A549 (cell line): ENCODE results near the gene COG5. TPM values are rescaled to one million over a fixed set of nuclear protein-coding genes. Genes with fewer than 3 reads are reported as not detected.

Experiments
- ATAC-seq, 2 experiments: fragments of 200-7000 bp in 1 of 2; fragments of >200 bp in 1 of 2; cut with Nextera tagmentation in 1 of 2; cut with Tn5 transposase in 1 of 2; 3 replicates each; pipeline versions ENCODE4 v1.8.0 to v1.9.1; 2018 to 2020; ENCODE audit warnings: mild to moderate bottlenecking in 1 of 2, moderate library complexity in 1 of 2
- CTCF ChIA-PET: fragments of 300-600 bp; sonication (Branson Sonifier 250); formaldehyde crosslinking; extraction: SDS; loops from one replicate; lab custom pipeline; 2021; ENCODE audit warnings: antibody characterized with exemption, inconsistent platforms; lab: Yijun Ruan, JAX
- POLR2A ChIA-PET: fragments of 350-600 bp; formaldehyde crosslinking; extraction: SDS; loops from one replicate; lab custom pipeline; 2021; ENCODE audit warnings: antibody characterized with exemption, inconsistent platforms; lab: Yijun Ruan, JAX
- DNase-seq, 2 experiments: peaks; one replicate each; pipeline versions ENCODE4 v3.0.0 to v3.0.0-alpha.2; 2011 to 2016; ENCODE audit warnings: low read depth in 1 of 2, low spot score in 1 of 2
- FAIRE-seq: peaks from 2 replicates; lab custom pipeline; 2011; peaks lifted over from hg19 to GRCh38; lab: Jason Lieb, UNC
- H3K27ac ChIP-seq, 2 experiments: fragments of >200 bp; sonication (Bioruptor Twin); formaldehyde crosslinking; 3 replicates each; pipeline ENCODE4 v1.5.1; 2016 to 2017
- H3K4me1 ChIP-seq: fragments of >200 bp; sonication (Bioruptor Twin); formaldehyde crosslinking; 3 replicates; pipeline ENCODE4 v1.6.1; 2016
- H3K4me2 ChIP-seq: fragments of >200 bp; sonication (Bioruptor Twin); formaldehyde crosslinking; 3 replicates; pipeline ENCODE4 v1.6.1; 2016
- H3K4me3 ChIP-seq: fragments of >200 bp; sonication (Bioruptor Twin); formaldehyde crosslinking; 3 replicates; pipeline ENCODE4 v1.5.1; 2016
- H3K9me3 ChIP-seq: fragments of >200 bp; sonication (Bioruptor Twin); formaldehyde crosslinking; 3 replicates; pipeline ENCODE4 v1.6.1; 2016
- CBX8 ChIP-seq: fragments of 200-600 bp; sonication (generic); IDR thresholded peaks from 2 replicates; pipeline ENCODE4 v1.6.1; 2016
- CHD2 ChIP-seq: fragments of 150-350 bp; IDR thresholded peaks from 2 replicates; pipeline ENCODE4 v1.6.1; 2014; ENCODE audit warnings: low read length; ENCODE audit not compliant: partially characterized antibody
- CHD4 ChIP-seq: fragments of 200-600 bp; sonication (generic); IDR thresholded peaks from 2 replicates; pipeline ENCODE4 v1.6.1; 2016; ENCODE audit warnings: antibody characterized with exemption, mild to moderate bottlenecking, borderline replicate concordance
- EHF ChIP-seq: fragments of 250-450 bp; sonication (Bioruptor Pico); IDR thresholded peaks from 2 replicates; pipeline ENCODE4 v1.5.0; 2020; ENCODE audit warnings: mild to moderate bottlenecking
- ELK1 ChIP-seq: fragments of 150-350 bp; IDR thresholded peaks from 2 replicates; pipeline ENCODE4 v1.6.1; 2014; ENCODE audit warnings: low read depth, mild to moderate bottlenecking, low read length
- EP300 ChIP-seq, 2 experiments: fragments of >200 bp; sonication (Bioruptor Twin); formaldehyde crosslinking; IDR thresholded peaks; 2 replicates in 1 of 2; 3 replicates in 1 of 2; pipeline ENCODE4 v1.6.1; 2016 to 2017
- ESRRA ChIP-seq: fragments of 150-350 bp; IDR thresholded peaks from 2 replicates; pipeline ENCODE4 v1.6.1; 2014; ENCODE audit warnings: mild to moderate bottlenecking, low read length, borderline replicate concordance
- GATA3 ChIP-seq: IDR thresholded peaks from 2 replicates; pipeline ENCODE4 v1.6.1; 2012; ENCODE audit warnings: borderline replicate concordance
- HMGXB4 ChIP-seq: fragments of 250-450 bp; sonication (Bioruptor Pico); IDR thresholded peaks from 2 replicates; pipeline ENCODE4 v1.5.0; 2021; ENCODE audit warnings: mild to moderate bottlenecking, moderate library complexity, borderline replicate concordance
- HOXA7 ChIP-seq: fragments of 250-450 bp; sonication (Bioruptor Pico); IDR thresholded peaks from 2 replicates; pipeline ENCODE4 v1.5.0; 2020; ENCODE audit warnings: mild to moderate bottlenecking, moderate library complexity
- JUN ChIP-seq, 2 experiments: fragments of >200 bp; sonication (Bioruptor Twin); formaldehyde crosslinking; IDR thresholded peaks; 2 replicates in 1 of 2; 3 replicates in 1 of 2; pipeline ENCODE4 v1.6.1; 2016 to 2017
- KDM1A ChIP-seq: fragments of 200-600 bp; sonication (generic); IDR thresholded peaks from 2 replicates; pipeline ENCODE4 v1.6.1; 2016; ENCODE audit warnings: low read depth, mild to moderate bottlenecking
- KDM5A ChIP-seq: fragments of 200-600 bp; sonication (generic); IDR thresholded peaks from 2 replicates; pipeline ENCODE4 v1.6.1; 2016; ENCODE audit warnings: antibody characterized with exemption, mild to moderate bottlenecking
- NFE2L2 ChIP-seq: fragments of 150-350 bp; conservative IDR thresholded peaks from 2 replicates; pipeline ENCODE4 v1.6.1; 2014; ENCODE audit warnings: low read length
- NPAS2 ChIP-seq: fragments of 250-450 bp; sonication (Bioruptor Pico); IDR thresholded peaks from 2 replicates; pipeline ENCODE4 v1.8.0; 2022; ENCODE audit warnings: mild to moderate bottlenecking, moderate library complexity, borderline replicate concordance
- NR3C1 ChIP-seq: fragments of >200 bp; sonication (Bioruptor Twin); formaldehyde crosslinking; IDR thresholded peaks from 3 replicates; pipeline ENCODE4 v1.6.1; 2017
- PHF8 ChIP-seq: fragments of 200-600 bp; sonication (generic); IDR thresholded peaks from 2 replicates; pipeline ENCODE4 v1.6.1; 2016; ENCODE audit warnings: low read depth, mild to moderate bottlenecking, antibody characterized with exemption, moderate library complexity, borderline replicate concordance
- POLR2AphosphoS2 ChIP-seq: conservative IDR thresholded peaks from 2 replicates; pipeline ENCODE4 v1.6.1; 2012; ENCODE audit warnings: low read length, improper control_type of control experiment, inconsistent platforms
- RFX5 ChIP-seq: fragments of 450-650 bp; IDR thresholded peaks from 2 replicates; pipeline ENCODE4 v1.7.1; 2014; ENCODE audit warnings: antibody characterized with exemption, mild to moderate bottlenecking, moderate library complexity
- SMC3 ChIP-seq: fragments of >200 bp; sonication (Bioruptor Twin); formaldehyde crosslinking; IDR thresholded peaks from 3 replicates; pipeline ENCODE4 v1.6.1; 2018; ENCODE audit warnings: inconsistent platforms
- ZC3H11A ChIP-seq: fragments of 450-650 bp; IDR thresholded peaks from 2 replicates; pipeline ENCODE4 v1.6.1; 2014; ENCODE audit warnings: antibody characterized with exemption, mild to moderate bottlenecking
- ZFP36 ChIP-seq: fragments of 450-650 bp; IDR thresholded peaks from 2 replicates; pipeline ENCODE4 v1.6.1; 2014; ENCODE audit warnings: borderline replicate concordance; ENCODE audit not compliant: partially characterized antibody
- ZNF302 ChIP-seq: fragments of 250-450 bp; sonication (Bioruptor Pico); IDR thresholded peaks from 2 replicates; pipeline ENCODE4 v1.9.0; 2021; ENCODE audit warnings: inconsistent platforms, mild to moderate bottlenecking, moderate library complexity
- WGBS: methylation state at CpG from one replicate; pipeline ENCODE4 v1.1.6; 2017; ENCODE audit errors: missing lambda C conversion rate; 5-methylcytosine and 5-hydroxymethylcytosine counted together
- polyA plus RNA-seq, 4 experiments: library from polyadenylated mRNA; depleted of rRNA in 3 of 4; stranded (reverse); fragments of >200 nt; fragmentation: RNase III in 1 of 4; extraction: RNeasy Plus Mini Kit Qiagen cat#74134 plus additional on column Dnase treatment in 1 of 4; gene quantifications; 2 replicates in 3 of 4; 3 replicates in 1 of 4; pipeline ENCODE4 v1.2.3, GENCODE V29; 2011 to 2017
- TF ChIP-seq, protein P1 (sequence below): fragments of 200-600 bp; sonication (generic); IDR thresholded peaks from 2 replicates; pipeline ENCODE4 v1.6.1; 2016; ENCODE audit warnings: antibody characterized with exemption, mild to moderate bottlenecking, moderate library complexity

Gene COG5
- polyA plus RNA-seq, 2 of the 4 experiments (the other 2 are of a cell fraction), result 22.5 to 44.0 TPM

DNA sequence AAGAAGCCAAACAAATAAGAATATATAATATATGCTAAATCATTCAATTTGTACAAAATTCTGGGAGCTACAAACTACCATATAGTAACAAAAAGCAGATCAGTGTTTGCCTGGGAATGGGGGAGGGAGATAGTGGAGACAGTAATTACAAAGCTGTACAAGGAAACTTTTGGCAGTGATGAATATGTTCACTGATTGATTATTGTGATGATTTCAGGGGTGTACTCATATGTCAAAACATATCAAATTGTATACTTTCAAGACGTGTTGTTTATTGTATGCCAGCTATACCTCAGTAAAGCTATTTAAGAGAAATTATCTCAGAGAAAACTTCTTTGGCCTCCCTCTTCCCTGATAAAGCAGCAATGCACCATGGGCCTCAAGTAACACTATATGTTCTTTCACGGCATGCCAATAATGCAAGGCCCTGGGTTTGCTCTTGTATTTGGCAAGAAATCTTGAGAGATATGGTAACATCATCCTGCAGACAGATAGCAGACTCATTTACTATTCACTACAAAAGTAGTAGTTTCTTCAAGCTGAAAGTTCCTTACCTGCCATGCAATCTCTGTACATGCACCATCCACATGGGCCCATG, 261.4 kb downstream of the COG5 start (continued):
- no peak for TF ChIP-seq NFE2L2
- TF ChIP-seq ELK1, result no peak
- TF ChIP-seq SMC3, result no peak
- TF ChIP-seq ZNF302, result no peak
- TF ChIP-seq NR3C1, result no peak
- TF ChIP-seq JUN (IDR thresholded peaks at IDR 0.05), result no peak
- TF ChIP-seq CBX8, result no peak
- TF ChIP-seq ZFP36, result no peak
- TF ChIP-seq NPAS2 (CRISPR knock-in tag), result no peak
- no peak for TF ChIP-seq HOXA7 (CRISPR knock-in tag)
- TF ChIP-seq, all 56 proteins: peak for 0

DNA sequence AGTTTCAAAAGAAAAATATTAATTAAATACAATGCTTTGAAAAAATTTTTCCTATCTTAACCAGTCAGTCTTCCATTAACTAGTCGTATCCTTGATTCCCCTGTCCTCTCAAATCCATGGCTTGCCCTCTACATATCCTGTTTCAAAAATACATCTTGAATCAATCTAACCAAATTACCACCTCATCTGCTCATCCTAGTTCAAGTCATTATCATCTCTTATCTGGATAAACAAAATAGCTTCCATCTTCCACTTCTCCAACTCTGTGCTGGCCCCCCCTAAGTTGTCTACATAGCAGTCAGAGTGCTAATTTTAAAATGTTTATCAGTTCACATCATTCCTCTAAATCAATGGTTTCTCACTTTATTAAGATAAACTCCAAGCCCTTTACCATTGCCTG, 269.5 kb downstream of the COG5 start:
- POLR2A ChIA-PET, result no interaction called here
- Histone ChIP-seq H3K9me3 (0 out of 3 replicates have a peak, but pooled peaks cover 2% of the 10 kb centered on the region), H3K27ac (no peak overlapping the region), H3K4me2 (no peak overlapping the region), H3K4me1 (no peaks in the 10 kb centered on the region), H3K4me3 (no peak overlapping the region)
- CTCF ChIA-PET, result no interaction called here
- no peak for FAIRE-seq
- no peak for TF ChIP-seq CHD4
- no peak for TF ChIP-seq GATA3
- TF ChIP-seq EHF, result no peak
- TF ChIP-seq, protein P1, sequence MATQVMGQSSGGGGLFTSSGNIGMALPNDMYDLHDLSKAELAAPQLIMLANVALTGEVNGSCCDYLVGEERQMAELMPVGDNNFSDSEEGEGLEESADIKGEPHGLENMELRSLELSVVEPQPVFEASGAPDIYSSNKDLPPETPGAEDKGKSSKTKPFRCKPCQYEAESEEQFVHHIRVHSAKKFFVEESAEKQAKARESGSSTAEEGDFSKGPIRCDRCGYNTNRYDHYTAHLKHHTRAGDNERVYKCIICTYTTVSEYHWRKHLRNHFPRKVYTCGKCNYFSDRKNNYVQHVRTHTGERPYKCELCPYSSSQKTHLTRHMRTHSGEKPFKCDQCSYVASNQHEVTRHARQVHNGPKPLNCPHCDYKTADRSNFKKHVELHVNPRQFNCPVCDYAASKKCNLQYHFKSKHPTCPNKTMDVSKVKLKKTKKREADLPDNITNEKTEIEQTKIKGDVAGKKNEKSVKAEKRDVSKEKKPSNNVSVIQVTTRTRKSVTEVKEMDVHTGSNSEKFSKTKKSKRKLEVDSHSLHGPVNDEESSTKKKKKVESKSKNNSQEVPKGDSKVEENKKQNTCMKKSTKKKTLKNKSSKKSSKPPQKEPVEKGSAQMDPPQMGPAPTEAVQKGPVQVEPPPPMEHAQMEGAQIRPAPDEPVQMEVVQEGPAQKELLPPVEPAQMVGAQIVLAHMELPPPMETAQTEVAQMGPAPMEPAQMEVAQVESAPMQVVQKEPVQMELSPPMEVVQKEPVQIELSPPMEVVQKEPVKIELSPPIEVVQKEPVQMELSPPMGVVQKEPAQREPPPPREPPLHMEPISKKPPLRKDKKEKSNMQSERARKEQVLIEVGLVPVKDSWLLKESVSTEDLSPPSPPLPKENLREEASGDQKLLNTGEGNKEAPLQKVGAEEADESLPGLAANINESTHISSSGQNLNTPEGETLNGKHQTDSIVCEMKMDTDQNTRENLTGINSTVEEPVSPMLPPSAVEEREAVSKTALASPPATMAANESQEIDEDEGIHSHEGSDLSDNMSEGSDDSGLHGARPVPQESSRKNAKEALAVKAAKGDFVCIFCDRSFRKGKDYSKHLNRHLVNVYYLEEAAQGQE, result no peak
- no peak for TF ChIP-seq KDM5A
- TF ChIP-seq CHD2, result no peak
- no peak for TF ChIP-seq KDM1A
- TF ChIP-seq ZC3H11A, result no peak
- TF ChIP-seq RFX5, result no peak
- no peak for TF ChIP-seq ZFP36
- DNase-seq, result no peak
- 87% methylated on average over 1 of the region's 1 CpG for WGBS
- no peak for ATAC-seq

GRCh38 chr7:107292591-107292990, 271.1 kb downstream of the COG5 start:
- no peaks in the 10 kb centered on the region for H3K4me1 ChIP-seq
- 0 out of 3 replicates have a peak, but pooled peaks cover 2% of the 10 kb centered on the region for H3K9me3 ChIP-seq
- 86% methylated on average over 2 of the region's 2 CpGs for WGBS
- H3K4me2 ChIP-seq, result no peak overlapping the region
- no peak for TF ChIP-seq PHF8
- TF ChIP-seq ESRRA, result no peak
- TF ChIP-seq CHD2, result no peak
- TF ChIP-seq HMGXB4 (CRISPR knock-in tag), result no peak
- TF ChIP-seq POLR2AphosphoS2, result no peak
- no peak for TF ChIP-seq EP300 (IDR thresholded peaks at IDR 0.05)
- TF ChIP-seq KDM5A, result no peak
- POLR2A ChIA-PET, result no interaction called here
- DNase-seq (no peak), FAIRE-seq (no peak), ATAC-seq (no peak)
- no peak overlapping the region for H3K27ac ChIP-seq
- no peak overlapping the region for H3K4me3 ChIP-seq
- CTCF ChIA-PET, result no interaction called here
